GM19372 (cell line): ENCODE measurements around the gene RHOT2.

Experiments
- ATAC-seq: cut with Tn5 transposase; IDR thresholded peaks from one replicate; pipeline ENCODE4 v1.9.1; 2021; ENCODE audit warnings: mild to moderate bottlenecking, low read depth, moderate library complexity; ENCODE audit not compliant: unreplicated experiment

The RHOT2 gene

GRCh38 chr16:667780-668518, at the start of gene RHOT2:
TSS of gene RHOT2 (plus strand) at chr16:668132. CDS start at chr16:668200, 68 bp downstream.
- peak; percentile 93 for ATAC-seq

- ATAC-seq = no peak
These were observed 48.3 kb upstream of the RHOT2 start for GRCh38 chr16:619476-620100.

- no peak for ATAC-seq
These were observed 47.0 kb upstream of the RHOT2 start for GRCh38 chr16:620700-621525.

- no peak for ATAC-seq
These were observed 46.3 kb upstream of the RHOT2 start for GRCh38 chr16:621526-622105.

- no peak for ATAC-seq
These were observed 45.0 kb upstream of the RHOT2 start for GRCh38 chr16:622920-623280.

GRCh38 chr16:624526-625070, 43.3 kb upstream of the RHOT2 start:
- ATAC-seq = no peak

- ATAC-seq = no peak
These were observed 42.6 kb upstream of the RHOT2 start for GRCh38 chr16:625117-625976.

- ATAC-seq = no peak
These were observed 41.8 kb upstream of the RHOT2 start for GRCh38 chr16:625977-626765.

- no peak for ATAC-seq
These were observed 41.0 kb upstream of the RHOT2 start for GRCh38 chr16:626787-627453.

GRCh38 chr16:627454-628239, 40.3 kb upstream of the RHOT2 start:
- ATAC-seq = no peak

- no peak for ATAC-seq
These were observed 39.4 kb upstream of the RHOT2 start for GRCh38 chr16:628321-629061.

- no peak for ATAC-seq
These were observed 38.6 kb upstream of the RHOT2 start for GRCh38 chr16:629185-629832.

- no peak for ATAC-seq
These were observed 38.1 kb upstream of the RHOT2 start for GRCh38 chr16:629833-630248.

GRCh38 chr16:630249-630814, 37.6 kb upstream of the RHOT2 start:
- no peak for ATAC-seq

- ATAC-seq = no peak
These were observed 37.0 kb upstream of the RHOT2 start, which contains the start of gene WFIKKN1 for GRCh38 chr16:630815-631405. TSS of gene WFIKKN1 (plus strand) at chr16:630985. CDS start at chr16:631254, 269 bp downstream.
